ENCODE results near the gene CCDC12.

Gene CCDC12

GRCh38 chr3:47007482-47008233, 31.1 kb upstream of the CCDC12 start:
- no peak for DNase-seq

- DNase-seq, result no peak
Measured at GRCh38 chr3:47007001-47007400, 30.5 kb upstream of the CCDC12 start.

- no peak for DNase-seq
Measured at GRCh38 chr3:47006145-47006651, 29.7 kb upstream of the CCDC12 start.

GRCh38 chr3:47005212-47006144, 28.9 kb upstream of the CCDC12 start:
- no peak for DNase-seq

GRCh38 chr3:47004369-47005211, 28.0 kb upstream of the CCDC12 start:
- no peak for DNase-seq

- DNase-seq, result no peak
Measured at GRCh38 chr3:47003461-47004368, 27.2 kb upstream of the CCDC12 start.

- DNase-seq, result no peak
Measured at GRCh38 chr3:47003056-47003410, 26.5 kb upstream of the CCDC12 start.

GRCh38 chr3:47002171-47003055, 25.9 kb upstream of the CCDC12 start:
- no peak for DNase-seq

- DNase-seq, result no peak
Measured at GRCh38 chr3:47001731-47002170, 25.2 kb upstream of the CCDC12 start.

- DNase-seq, result no peak
Measured at GRCh38 chr3:47000922-47001730, 24.6 kb upstream of the CCDC12 start.

- no peak for DNase-seq
Measured at GRCh38 chr3:47000198-47000815, 23.8 kb upstream of the CCDC12 start.

GRCh38 chr3:46999516-47000197, 23.1 kb upstream of the CCDC12 start:
- no peak for DNase-seq

GRCh38 chr3:46998852-46999515, 22.4 kb upstream of the CCDC12 start:
- DNase-seq, result no peak

GRCh38 chr3:46998121-46998851, 21.7 kb upstream of the CCDC12 start:
- peak; percentile 75 for DNase-seq

GRCh38 chr3:46997453-46998091, 21.0 kb upstream of the CCDC12 start:
- no peak for DNase-seq

- DNase-seq, result no peak
Measured at GRCh38 chr3:46996689-46997452, 20.3 kb upstream of the CCDC12 start.
